Stimulated activated CD4-positive, alpha-beta T cell treated with anti-CD3 and anti-CD28 coated beads, Interleukin-1b, Interleukin-23, amount 100 ng/mL, for 4 hours (primary cell): ENCODE results near the gene PACS1.
A peak's percentile ranks its signal among the peaks of the same experiment; 100 is the strongest.

Experiments
- DNase-seq, 2 donors: peaks; one replicate each; pipeline ENCODE4 v3.0.0-alpha.2; 2020; ENCODE audit warnings: low read depth in 2 of 2

The PACS1 gene

DNA sequence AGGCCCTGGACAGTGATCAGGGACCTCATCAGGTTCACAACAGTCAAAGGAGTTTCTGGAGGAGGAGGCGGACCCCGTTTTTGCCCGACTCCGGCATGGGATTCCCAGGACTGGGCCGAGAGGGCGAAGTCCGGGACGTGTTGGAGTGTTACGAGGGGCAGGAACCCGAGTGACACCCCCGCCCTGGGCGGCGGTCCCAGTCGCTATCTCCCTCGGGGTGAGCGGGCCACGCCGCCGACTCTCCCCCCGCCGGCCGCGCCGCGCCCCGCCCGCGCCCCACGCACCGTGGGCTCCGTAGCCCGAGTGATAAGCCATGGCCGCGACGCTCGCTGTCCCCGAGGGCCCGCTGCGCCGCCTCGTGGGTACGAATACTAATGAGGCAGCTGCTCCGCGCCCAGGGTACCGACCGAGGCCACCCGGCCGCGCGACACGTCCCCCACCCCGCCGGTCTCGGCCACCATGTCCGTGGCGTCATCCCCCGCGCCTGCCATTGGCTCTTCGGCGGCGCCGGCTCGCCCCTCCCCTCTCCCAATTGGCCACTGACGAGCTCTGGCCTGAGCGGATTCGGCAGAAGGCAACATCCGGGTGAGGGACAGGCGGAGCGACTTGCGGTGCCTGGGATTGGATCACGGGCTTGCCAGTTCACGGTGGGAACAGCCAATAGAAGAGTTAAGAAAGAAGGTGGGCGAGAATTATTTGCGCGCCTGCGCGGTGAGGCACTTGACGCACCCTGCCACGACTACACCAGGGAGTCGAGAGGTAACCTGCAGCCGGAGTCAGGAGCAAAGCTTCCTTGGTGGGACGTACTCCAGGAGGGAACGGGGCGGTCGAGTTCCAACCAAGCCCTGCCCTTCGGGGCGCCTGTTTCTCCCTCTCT lies 218.8 kb downstream of the PACS1 start, which contains the start of gene YIF1A:
YIF1A (minus strand) TSS at position 473 of the 877 bp plus-strand sequence; CDS start at position 315, 158 bp downstream.
- peak; percentile 95 for DNase-seq

DNA sequence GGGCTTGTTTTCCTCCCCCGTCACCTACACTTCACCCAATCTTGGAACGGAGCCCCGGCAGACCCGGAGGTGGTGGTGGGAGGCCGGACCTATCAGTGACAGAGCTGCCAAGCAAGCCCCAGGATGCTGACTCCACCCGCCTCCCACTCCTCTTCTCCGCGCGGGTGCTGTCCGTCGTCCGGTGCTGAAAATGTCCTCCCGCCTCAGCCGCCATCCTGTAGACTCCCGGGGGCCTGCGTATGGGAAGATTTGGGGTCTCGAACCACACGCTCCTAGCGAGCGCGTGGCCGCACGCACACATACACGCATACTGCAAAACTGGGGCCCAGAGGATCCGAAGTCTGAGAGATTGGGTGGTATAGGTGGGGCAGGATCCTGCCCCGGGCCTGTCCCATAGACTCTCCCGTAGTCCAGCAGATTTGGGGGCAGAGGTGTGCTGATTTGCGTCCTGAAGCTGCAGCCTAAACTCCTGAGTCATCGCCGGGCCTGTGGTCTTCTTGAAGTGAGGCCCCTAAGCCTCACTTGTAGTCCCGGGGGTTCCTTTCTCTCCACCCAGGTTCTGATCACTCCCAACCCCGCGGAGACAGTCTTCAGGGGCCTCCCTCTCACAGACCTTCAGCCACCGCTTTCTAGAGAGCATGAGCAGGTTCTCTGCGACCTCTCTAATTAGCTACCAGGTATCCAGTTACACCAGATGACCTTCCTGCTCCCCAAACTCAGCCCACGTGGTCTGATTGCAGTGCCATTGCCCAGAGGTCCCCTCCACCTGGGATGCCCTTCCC lies 219.7 kb downstream of the PACS1 start:
- DNase-seq = peak; percentile 64 to 74

DNA sequence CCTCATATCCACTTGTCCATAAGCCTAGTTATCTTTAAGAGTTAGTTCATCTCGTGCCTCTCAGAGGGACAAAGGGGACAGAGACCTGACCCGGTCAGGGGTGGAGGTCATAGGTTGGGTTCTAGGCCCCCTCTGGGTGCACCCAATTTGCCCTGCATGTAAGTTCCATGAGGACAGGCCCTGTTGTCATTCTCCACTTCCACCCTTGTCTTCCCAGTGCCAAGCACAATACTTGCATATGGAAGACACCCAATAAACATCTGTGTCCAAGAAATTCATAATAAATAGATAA lies 220.2 kb downstream of the PACS1 start:
- DNase-seq = no peak

DNA sequence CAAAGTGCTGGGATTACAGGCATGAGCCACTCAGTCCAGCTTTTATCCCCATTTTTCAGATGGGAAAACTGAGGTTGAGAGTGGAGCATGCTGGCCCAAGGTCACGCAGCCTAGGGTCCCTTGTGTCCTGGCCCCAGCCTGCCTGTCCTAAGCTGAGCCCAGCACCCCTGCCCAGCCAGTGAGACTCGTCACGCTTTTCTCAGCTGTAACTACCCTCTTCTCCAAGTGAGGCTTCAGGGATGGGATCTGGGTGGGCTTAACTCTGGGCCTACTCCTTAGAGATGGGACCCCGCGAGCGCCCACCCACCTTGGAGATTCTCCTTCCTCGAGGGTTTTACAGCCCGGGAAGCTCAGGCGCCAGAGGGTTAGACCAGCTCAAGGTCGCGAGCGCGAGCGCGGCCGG lies 221.2 kb downstream of the PACS1 start:
- DNase-seq = no peak

DNA sequence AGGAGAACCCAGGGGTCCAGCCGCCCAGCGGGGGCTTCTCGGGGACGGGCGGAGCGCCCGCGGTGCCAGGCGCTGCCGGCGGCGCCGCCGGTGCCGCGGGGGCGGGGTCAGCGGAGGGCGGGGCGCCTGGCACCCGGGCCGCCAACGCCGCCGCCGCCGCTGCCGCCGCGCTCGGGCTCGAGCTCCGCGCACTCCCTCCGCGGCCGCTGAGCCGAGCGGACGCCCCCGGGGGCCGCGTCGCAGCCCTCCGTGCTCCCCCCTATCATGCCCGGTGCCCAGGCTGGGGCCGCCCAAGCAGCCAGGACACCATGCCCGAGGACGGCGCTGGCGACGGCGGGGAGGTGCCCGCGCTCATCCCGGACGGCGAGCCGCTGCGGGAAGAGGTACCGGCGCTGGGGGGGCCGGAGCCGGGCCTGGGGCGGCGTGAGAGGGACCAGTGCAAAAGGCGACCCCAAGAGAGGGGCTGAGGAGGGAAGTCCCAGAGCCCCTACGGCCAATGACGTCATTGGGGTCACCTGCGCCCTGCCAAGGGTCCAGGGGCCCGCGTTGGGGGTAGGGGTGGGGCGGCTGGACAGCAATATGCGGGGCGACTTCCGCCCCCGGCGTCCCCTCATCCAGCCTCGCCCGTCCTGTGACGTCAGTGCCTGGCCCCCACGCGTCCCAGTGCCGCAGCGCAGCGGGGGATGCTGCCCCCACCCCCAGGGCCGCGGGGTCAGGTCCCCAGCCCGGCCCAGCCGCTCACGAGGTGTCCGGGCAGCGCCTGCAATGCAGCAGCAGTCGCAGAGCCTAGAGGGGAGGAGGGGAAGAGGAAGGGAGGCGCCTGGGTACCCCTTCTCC lies 221.9 kb downstream of the PACS1 start, which contains the start of gene TMEM151A:
TMEM151A (plus strand) TSS at position 189 of the 837 bp plus-strand sequence; CDS start at position 309, 120 bp downstream.
- peak in 1 of 2 donors; percentile 47 for DNase-seq

DNA sequence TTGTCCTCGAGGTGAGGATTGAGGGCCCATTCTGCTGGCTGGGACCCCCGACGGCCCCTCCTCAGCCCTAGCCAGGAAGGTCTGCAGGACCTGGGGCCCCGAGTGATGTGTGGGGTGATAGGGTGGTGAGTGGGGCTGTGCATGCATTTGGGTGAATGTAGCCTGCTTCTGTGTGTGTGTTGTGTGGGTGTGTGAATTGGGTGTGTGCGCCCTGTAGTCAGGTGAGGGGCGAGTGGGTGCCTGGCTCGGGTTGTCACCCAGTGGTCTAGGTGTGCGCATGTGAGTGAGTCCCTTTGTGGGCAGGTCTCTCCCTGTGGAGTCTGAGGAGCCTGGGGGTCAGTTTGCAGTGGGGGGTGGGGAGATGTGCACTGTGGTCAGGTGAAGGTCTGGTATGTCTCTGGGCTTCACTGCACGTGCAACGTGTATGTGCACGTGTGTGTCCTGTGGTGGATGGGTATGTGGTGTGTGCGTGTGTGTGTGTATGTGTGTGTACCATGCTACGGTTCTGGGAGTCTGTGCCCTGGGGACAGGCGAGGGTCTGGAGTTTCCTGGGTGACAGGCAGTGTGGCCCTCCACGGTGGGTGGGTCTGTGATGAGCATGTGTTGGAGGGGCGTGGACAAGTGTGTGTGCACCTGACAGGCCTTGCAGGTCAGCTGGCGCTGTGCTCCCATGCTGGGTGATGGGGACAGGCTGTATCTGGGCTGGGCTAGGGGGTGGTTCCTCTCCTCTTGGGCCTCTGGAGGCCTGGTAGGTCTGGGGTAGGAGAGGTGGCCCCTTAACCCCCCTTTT lies 222.7 kb downstream of the PACS1 start:
- DNase-seq = no peak

DNA sequence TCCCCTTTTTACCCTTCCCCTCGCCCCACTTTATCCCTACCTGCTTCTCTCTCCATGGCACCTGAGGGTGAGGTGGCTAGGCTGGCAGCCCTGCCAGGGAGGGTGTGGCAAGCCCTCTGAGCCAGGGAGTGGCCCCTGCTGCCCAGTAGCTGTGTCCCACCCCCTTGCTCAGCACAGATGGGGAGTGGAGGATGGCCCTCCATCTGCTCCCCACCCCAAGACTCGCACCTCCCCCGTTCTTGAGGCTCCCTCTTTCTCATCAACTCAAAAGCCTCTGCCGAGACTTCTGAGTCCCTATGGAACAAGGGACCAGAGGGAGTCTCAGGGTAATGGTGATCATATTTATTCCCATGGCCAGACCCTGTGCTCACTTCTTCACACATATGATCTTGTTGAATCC lies 223.3 kb downstream of the PACS1 start:
- no peak for DNase-seq

DNA sequence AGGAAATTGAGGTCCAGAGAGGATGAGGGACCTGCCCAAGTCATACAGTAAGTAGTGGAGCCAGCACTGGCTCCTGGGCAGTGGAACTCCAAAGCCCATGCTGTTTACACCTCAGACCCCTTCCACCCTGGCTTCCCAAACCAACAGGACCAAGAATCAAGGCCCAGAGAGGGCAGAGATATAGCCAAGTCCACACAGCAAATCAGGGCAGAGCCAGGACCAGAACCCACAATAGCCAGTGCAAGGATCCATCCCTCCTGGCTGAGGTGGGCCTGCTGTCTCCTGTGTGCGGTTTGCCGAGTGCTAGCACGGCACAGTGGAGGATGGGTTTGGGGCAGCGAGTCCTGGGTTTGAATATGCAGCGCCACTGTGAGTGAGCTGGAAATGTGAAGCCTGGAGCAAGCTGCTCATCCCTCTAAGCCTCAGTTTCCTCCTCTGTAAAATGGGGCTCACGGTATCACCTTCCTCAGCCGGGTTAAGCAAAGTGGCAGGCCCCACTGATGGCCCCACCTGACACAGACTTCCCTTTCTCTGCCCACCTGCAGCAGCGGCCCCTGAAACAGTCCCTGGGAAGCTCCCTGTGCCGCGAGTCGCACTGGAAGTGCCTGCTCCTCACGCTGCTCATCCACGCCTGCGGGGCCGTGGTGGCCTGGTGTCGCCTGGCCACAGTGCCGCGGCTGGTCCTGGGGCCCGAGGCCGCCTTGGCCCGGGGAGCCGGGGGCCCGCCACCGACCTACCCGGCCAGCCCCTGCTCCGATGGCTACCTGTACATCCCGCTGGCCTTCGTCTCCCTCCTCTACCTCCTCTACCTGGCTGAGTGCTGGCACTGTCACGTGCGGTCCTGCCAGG lies 223.9 kb downstream of the PACS1 start:
- DNase-seq = no peak
